GM12891 (cell line): ENCODE data around the gene CCDC80.

Source experiments
- DNase-seq: peaks from one replicate; pipeline ENCODE4 v3.0.0; 2011; ENCODE audit warnings: low spot score; ENCODE audit not compliant: insufficient read length
- FAIRE-seq: peaks from 2 replicates; lab custom pipeline; 2011; peaks lifted over from hg19 to GRCh38; lab: Jason Lieb, UNC
- PAX5 ChIP-seq: IDR thresholded peaks from 2 replicates; pipeline ENCODE4 v1.6.1; 2011; ENCODE audit warnings: low read length, moderate library complexity, mild to moderate bottlenecking; ENCODE audit not compliant: insufficient read depth, severe bottlenecking
- POLR2A ChIP-seq: IDR thresholded peaks from 2 replicates; pipeline ENCODE4 v1.6.1; 2011; ENCODE audit warnings: low read depth, low read length, control low read depth
- POLR2AphosphoS5 ChIP-seq: IDR thresholded peaks from 2 replicates; pipeline ENCODE4 v1.6.1; 2011; ENCODE audit warnings: low read depth, low read length, control low read depth
- POU2F2 ChIP-seq: IDR thresholded peaks from 2 replicates; pipeline ENCODE4 v1.6.1; 2011; ENCODE audit warnings: low read depth, mild to moderate bottlenecking, control low read depth, low read length, moderate library complexity
- SPI1 ChIP-seq: IDR thresholded peaks from 2 replicates; pipeline ENCODE4 v1.6.1; 2011; ENCODE audit warnings: low read depth, low read length, control low read depth
- TAF1 ChIP-seq: IDR thresholded peaks from 2 replicates; pipeline ENCODE4 v1.6.1; 2011; ENCODE audit warnings: low read depth, low read length, control low read depth

Gene CCDC80

DNA sequence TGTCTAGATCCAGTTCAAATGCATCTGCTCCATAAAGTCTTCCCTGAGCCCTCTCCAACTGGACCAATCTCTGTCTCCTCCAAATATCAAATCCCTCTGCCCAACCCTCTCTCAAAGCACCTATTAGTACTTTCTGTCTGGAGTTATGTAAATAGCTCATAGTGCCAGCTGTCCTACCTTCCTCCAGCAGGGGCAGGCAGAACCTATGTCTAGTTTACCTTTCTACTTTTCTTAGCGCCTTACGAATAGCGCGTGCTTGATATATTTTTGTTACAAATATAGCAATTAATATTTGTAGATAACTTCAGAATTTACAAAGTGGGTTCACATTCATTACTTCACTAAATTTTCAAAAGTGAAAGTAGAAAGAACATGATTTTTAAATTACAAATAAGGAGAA lies 14.0 kb upstream of the CCDC80 start:
- FAIRE-seq (no peak), DNase-seq (no peak)
- TF ChIP-seq POLR2AphosphoS5 (no peak), POU2F2 (no peak), PAX5 (no peak), TAF1 (no peak), SPI1 (no peak), POLR2A (no peak)

DNA sequence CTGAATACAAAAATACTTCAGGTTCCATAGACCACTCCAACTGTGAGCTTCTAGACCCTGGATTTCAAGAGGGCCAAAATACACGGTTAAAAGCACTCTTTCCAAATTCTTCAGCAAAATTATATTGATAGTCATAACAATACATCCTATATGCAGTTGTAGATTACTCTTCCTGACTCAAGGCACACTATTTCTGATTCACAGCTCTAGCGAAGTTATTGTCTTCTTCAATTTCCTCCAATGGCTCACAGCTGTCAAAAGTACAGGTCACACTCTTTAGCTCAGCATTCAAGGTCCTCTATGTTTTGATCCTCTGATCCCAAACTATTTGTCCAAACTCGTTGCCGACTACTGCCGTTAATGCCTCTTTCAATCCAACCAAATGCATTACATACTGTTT lies 13.5 kb upstream of the CCDC80 start:
- no peak for TF ChIP-seq PAX5
- TF ChIP-seq TAF1: no peak
- no peak for TF ChIP-seq POLR2AphosphoS5
- TF ChIP-seq SPI1: no peak
- no peak for TF ChIP-seq POLR2A
- TF ChIP-seq POU2F2: no peak
- DNase-seq: no peak
- FAIRE-seq: no peak

DNA sequence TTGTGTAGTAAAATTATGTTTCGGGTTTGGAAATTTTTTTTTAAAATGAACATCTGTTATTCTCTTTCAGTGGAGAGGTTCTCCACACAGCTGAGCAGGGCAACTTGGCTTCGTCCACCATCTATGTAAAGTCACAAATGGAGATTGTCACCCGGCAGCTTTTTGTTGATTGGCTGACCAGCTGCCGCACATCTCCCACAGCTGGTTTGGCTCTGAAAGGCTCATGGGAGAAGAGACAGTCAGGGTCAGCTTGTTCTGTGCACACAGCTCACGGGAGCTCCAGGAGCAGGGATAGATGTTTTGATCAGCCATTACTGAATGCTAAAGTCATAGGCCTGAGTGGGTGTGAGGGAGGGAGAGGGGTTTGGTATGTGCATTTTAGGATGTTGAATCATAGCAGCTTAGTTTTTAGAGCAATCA lies 12.9 kb upstream of the CCDC80 start:
- DNase-seq (no peak), FAIRE-seq (no peak)
- TF ChIP-seq TAF1 (no peak), POLR2A (no peak), SPI1 (no peak)

DNA sequence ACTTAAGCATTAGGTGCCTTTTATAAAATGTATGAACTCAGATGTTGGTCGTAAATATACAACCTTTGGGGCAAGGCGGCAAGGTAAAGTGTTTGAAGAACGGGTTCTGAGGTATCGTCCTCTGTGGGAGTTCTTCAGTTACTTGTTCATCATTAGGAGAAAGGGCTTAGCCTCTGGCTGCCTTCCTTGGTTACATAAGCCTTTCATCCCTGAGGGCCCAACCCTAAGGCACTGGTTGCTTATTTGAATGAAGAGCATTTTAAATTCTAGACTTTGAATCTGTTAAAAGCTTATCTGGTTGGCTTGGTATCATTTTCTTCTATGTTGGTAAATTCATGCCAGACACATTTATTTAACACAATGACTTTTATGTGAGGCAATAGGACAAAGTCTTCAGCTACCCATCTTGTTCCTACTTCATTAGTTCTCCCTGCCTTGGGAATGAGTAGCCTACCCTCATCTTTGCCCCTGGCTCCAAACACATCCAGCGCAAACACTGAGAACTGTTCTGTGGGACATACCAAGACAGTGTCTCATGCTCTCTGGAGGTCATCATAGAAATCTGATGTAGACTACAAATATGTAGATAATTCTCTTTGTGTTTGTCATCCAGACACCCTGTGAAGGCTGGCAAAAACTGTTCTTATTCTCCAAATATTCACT lies 12.4 kb upstream of the CCDC80 start:
- DNase-seq (no peak), FAIRE-seq (no peak)
- TF ChIP-seq POLR2AphosphoS5 (no peak), PAX5 (no peak), POLR2A (no peak), SPI1 (no peak), TAF1 (no peak), POU2F2 (no peak)

DNA sequence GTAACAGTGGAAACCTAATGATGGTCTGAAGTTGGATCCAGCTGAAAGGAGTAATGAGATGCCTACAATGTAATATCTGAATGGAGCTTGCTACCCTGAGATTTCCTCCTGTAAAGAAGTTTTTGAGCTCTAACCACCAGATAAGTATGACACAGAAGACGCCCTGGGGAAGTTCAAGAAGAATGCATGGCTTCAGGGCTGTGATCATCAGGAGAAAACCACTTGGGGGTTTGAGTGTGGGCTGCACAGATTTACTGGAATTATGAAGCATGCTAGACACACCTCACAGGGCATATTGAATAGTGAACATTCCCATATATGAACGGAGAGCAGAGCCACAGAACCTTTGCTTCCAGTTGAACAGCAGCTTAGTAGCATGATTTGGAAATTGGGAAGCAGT lies 10.6 kb upstream of the CCDC80 start:
- FAIRE-seq: no peak
- TF ChIP-seq POLR2AphosphoS5 (no peak), POLR2A (no peak), PAX5 (no peak), POU2F2 (no peak), TAF1 (no peak)

DNA sequence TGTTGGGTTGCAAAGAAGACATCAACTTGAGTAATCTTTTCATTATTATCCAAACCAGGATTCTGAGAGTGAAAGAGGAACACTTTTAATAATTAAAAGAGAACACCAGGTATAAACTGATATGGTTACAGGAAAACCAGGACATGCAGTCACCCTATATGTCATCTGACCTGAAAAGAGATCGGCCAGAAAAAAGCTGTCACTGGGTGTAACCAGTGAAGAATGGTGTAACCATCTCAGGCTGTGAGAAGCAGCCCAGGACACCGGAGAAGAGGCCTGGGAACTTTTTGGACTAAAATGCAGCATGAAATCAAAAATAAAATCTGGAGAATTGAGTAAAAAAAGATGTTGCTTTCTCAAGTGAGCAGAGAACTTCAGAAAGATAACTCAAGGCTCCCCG lies 10.1 kb upstream of the CCDC80 start:
- TF ChIP-seq SPI1 (no peak), TAF1 (no peak), POLR2A (no peak)
- FAIRE-seq (no peak), DNase-seq (no peak)

More for the DNA sequence above, 10.6 kb upstream of the CCDC80 start:
- DNase-seq: no peak

DNA sequence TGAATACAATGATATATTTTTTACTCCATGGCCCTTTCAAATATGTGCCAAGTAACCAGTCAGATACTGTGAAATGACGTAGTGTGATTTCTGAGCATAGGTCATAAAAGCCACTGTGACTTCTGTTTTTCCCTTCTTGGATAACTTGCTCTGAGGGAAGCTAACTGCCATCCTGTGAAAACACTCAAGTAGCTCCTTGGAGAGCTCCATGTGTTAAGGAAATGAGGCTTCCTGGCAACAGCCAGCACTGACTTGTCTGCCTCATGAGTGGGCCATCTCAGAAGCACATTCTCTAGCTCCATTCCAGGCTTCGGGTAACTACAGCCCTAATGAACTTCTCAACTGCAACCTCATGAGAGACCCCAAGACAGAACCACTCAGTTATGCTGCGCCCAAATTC lies 9.5 kb upstream of the CCDC80 start:
- no peak for TF ChIP-seq TAF1
- TF ChIP-seq PAX5: no peak
- TF ChIP-seq POU2F2: no peak
- TF ChIP-seq POLR2A: no peak
- no peak for TF ChIP-seq POLR2AphosphoS5
- no peak for TF ChIP-seq SPI1
- DNase-seq (no peak), FAIRE-seq (no peak)

DNA sequence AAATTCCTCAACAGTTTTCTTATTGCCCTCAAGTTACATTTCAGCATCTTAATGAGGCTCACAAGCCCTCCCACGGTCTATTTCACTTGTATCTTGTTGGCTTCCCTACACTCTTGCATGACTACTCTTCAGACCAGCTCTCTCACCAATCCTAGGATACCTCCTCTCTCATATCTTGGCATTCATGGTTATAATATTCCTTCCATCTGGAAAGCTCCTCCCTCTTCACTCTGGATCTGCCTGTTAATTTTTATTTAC lies 8.5 kb upstream of the CCDC80 start:
- TF ChIP-seq SPI1: no peak
- no peak for TF ChIP-seq TAF1
- no peak for TF ChIP-seq POU2F2
- no peak for TF ChIP-seq PAX5
- TF ChIP-seq POLR2AphosphoS5: no peak
- no peak for TF ChIP-seq POLR2A
- FAIRE-seq: no peak
- DNase-seq: no peak

DNA sequence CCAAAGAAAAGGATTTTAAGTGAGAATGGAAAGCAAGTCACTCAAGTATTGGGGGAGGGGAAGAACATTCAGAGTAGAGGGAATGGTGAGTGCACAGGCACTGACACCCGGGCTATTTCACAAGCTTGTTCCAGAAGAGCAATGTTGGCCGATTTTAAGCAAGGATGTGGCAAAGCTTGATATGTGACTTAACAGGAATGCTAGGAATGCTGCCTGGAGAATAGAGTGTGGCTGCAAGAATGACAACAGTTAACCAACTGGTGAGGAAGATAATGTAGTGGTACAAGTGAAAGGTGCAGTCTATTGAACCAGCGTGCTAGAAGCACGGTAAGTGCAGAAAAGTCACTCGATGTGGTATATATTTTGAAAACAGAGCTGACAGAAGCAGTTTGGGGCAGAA lies 6.2 kb upstream of the CCDC80 start:
- DNase-seq: no peak
- TF ChIP-seq POLR2AphosphoS5: no peak
- no peak for TF ChIP-seq POLR2A
- no peak for TF ChIP-seq POU2F2
- no peak for TF ChIP-seq SPI1
- TF ChIP-seq TAF1: no peak
- TF ChIP-seq PAX5: no peak
- no peak for FAIRE-seq

DNA sequence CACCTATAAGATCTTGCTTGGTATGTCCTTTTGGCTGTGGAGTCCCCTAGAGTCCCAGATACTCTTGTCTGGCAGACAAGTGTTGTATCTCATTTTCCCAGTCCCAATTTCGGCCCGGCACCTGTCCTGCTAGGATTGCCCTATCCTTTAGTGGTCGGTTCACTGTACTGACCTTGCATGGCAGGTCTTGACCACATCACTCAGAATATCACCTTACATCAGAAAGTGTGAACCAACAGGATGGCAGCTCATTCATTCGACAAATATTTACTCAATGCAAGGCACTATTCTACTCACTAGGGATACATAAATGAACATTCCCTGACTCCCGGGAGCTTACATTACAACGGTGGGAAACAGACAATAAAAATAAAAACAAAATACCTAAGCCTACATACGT lies 5.7 kb upstream of the CCDC80 start:
- FAIRE-seq: no peak
- no peak for DNase-seq
- no peak for TF ChIP-seq POLR2AphosphoS5
- no peak for TF ChIP-seq PAX5
- no peak for TF ChIP-seq POU2F2
- no peak for TF ChIP-seq TAF1
- no peak for TF ChIP-seq SPI1
- no peak for TF ChIP-seq POLR2A

- no peak for DNase-seq
- no peak for FAIRE-seq
- TF ChIP-seq SPI1: no peak
- no peak for TF ChIP-seq POLR2AphosphoS5
- TF ChIP-seq POLR2A: no peak
- no peak for TF ChIP-seq TAF1
- TF ChIP-seq PAX5: no peak
Measured at GRCh38 chr3:112644453-112644852, 3.5 kb upstream of the CCDC80 start.

DNA sequence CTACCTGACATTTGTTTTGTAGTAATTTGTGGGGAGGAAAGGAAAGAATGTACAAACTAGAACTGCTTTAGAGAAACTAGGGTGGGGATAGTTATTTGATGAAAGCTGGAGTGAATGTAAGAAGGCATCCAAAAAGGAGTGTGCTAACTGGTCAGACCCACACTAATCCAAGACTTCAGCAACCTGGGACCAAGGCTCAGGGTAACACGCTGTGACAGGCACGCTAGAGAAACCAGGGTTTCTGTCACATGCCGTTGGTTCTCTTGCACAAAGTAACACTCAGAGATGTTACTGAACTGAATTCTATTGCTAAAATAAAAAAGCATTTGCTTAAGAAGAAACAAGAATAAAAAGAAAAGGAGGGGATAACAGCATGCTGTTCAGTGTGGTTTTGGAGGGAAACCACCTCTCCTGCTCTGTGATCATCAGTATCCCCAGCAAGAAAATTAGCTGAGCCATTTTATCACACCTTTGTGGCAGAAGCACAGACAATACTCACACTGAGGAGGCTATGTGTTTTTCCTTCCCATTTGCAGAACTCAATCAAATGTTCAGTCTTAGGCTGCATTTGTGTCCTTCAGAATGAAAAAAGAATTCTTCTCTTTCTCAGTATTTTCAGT lies 2.8 kb upstream of the CCDC80 start:
- TF ChIP-seq POLR2AphosphoS5: no peak
- TF ChIP-seq POLR2A: no peak
- no peak for TF ChIP-seq PAX5
- TF ChIP-seq TAF1: no peak
- TF ChIP-seq SPI1: no peak
- no peak for TF ChIP-seq POU2F2
- DNase-seq (no peak), FAIRE-seq (no peak)
